Adrenal gland (tissue), 5 donors: ENCODE results near the gene FOXN3.

Source experiments
- POLR2A ChIP-seq, 2 donors: fragments of 450-650 bp; IDR thresholded peaks; one replicate each; pipeline ENCODE4 v1.6.1; 2017; ENCODE audit warnings: antibody characterized with exemption in 2 of 2, mild to moderate bottlenecking in 2 of 2, moderate library complexity in 1 of 2
- TF ChIP-seq, protein P1 (sequence below), 6 experiments: fragments of 450-650 bp in 4 of 6; fragments of 200-600 bp in 2 of 6; sonication (generic) in 1 of 6; IDR thresholded peaks; 1 replicate in 5 of 6; 2 replicates in 1 of 6; pipeline versions ENCODE4 v1.5.1 to v1.8.0; 2016 to 2021; ENCODE audit warnings: antibody characterized with exemption in 6 of 6, mild to moderate bottlenecking in 2 of 6, moderate library complexity in 1 of 6
- donor health status: DM: no; HTN: no; CAD: no.

- TF ChIP-seq POLR2A (IDR thresholded peaks at IDR 0.05), result no peak
- TF ChIP-seq, protein P1, sequence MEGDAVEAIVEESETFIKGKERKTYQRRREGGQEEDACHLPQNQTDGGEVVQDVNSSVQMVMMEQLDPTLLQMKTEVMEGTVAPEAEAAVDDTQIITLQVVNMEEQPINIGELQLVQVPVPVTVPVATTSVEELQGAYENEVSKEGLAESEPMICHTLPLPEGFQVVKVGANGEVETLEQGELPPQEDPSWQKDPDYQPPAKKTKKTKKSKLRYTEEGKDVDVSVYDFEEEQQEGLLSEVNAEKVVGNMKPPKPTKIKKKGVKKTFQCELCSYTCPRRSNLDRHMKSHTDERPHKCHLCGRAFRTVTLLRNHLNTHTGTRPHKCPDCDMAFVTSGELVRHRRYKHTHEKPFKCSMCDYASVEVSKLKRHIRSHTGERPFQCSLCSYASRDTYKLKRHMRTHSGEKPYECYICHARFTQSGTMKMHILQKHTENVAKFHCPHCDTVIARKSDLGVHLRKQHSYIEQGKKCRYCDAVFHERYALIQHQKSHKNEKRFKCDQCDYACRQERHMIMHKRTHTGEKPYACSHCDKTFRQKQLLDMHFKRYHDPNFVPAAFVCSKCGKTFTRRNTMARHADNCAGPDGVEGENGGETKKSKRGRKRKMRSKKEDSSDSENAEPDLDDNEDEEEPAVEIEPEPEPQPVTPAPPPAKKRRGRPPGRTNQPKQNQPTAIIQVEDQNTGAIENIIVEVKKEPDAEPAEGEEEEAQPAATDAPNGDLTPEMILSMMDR (IDR thresholded peaks at IDR 0.05), result no peak
Measured at GRCh38 chr14:89117012-89117411, 300.0 kb downstream of the FOXN3 start.
